HG03469 (cell line): ENCODE data around the gene NFIA.
"Not testable (repeated sequence)": the region's sequence is repeated elsewhere in the genome, so short reads cannot be mapped to it uniquely, and the experiment has no call there.

Experiments
- ATAC-seq: cut with Tn5 transposase; IDR thresholded peaks from one replicate; pipeline ENCODE4 v1.9.1; 2021; ENCODE audit warnings: mild to moderate bottlenecking, moderate library complexity, moderate number of reproducible peaks; ENCODE audit not compliant: unreplicated experiment

The NFIA gene

DNA sequence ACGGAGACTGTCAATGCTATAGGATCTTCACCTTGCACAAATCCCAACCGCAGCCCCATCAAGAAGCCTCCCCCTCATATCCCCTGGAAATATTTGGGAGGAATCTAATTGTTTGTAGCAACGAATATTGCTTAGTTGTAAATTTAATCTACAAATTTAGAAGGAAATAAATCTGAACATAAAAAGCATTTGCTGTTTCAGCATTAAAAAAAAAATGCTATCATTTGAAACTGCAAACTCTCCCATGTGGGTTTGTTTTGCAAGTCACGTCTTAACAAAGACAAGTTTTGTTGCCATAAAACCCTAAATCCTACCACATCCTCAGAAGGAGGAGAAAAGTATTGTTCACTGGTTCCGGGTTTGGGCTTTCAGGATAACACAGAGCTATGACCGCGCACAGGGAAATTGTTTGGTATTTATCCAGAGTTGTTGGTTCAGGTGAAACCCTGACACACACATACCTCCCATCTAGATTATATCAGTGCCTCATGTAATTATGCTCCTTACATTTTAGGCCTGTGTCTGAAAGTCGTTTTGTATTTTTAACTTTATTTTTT lies 363.0 kb downstream of the NFIA start:
- ATAC-seq, result no peak

DNA sequence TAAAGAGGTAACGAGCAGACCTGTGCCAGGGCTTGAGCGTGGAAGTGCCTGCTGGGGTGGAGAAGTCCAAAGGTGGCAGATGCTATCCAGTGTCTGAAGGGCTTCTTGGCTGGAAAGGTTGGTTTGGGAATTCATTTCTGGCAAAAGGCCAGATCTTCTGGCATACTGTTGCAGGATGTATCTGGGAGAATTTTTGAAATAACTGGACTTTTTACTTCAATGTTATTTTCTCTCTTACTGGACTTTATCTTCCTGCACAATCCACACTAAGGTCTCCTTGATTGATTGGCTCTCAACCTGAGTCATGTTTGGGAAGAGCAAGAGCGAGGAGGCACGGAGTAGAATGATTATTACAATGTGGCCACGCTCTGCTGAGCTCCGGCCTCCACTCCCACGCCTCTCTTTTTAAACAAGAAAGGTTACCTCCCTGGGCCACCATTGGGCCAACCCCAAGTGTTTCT lies 364.2 kb downstream of the NFIA start:
- ATAC-seq, result no peak

DNA sequence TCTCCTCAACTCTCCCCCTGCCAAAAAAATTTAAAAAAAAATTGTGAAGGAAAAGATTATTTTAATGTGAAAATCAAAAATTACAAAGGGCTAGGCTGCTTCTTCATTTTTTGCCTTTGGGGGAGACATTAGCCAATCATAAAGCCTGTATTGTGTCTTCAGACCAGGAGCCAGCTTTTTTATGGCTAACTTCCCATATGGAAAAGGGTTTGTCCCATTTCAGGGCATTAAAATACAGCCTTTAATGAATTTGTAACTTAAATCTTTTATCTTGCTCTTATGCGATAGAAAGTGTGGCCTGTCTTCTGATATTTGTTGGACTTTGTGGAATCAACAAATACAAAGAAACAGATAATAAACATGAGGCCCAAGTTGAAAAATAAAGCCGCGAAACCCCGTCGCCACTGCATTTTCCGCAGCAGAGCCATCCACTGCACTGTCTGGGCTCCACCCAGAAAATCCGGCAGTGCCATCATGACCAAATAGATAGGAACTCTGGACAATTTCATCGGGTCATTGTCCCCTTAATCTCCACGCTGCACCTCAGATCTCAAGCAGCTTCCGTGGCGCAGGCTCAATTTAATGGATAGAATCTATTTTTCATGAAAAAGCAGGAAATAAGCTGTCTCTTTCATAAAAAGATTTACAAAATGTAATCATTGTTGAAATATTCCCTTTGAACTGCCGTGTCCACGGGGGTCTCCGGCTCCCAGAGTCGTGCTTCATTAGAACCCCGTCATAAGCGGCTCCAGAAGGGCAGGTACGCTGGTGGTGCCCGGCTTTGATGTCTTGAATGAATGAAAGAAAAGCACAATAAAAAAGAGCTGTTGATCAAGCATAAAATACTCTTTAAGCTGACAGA lies 365.0 kb downstream of the NFIA start:
- no peak for ATAC-seq

DNA sequence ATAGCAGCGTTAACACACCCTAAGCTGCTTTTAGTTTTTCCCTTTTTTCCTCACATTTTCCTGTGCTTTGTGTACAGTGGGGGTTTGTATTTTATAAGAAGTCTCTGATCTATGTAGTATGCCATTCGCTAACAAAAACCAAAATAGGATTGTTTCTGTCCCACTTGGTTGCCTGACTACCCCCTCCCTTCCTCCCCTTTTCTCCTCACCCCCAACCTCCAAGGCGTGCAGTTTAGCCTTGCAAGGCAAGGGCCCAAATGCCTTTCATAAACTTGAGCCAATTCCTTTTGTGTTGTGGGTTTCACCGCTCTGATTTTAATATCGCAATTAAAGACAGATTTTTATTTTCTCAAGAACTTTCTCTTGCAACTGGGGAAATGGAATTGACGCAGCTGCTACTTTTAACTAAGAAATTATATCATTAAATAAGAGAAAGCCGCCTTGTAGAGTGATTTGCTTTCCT lies 365.6 kb downstream of the NFIA start:
- no peak for ATAC-seq

DNA sequence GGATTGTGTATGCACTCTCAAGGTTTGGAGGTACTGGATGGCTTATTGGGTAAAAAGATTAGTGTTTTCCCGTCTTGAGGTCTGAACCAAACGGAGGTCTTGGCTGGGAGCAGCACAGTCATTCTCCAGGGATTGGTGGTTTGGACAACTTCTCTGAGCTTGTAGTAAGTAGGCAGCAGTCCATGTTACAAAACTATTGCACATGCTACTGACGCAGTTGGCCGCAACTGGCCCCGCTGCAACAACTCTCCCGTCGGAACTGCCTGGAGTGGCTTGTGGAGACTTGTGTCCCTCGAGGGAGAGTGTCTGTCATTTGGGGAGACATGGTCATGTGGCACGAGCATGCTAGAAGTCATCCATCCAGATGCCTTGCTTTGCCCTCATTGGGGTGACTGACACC lies 366.6 kb downstream of the NFIA start:
- no peak for ATAC-seq

DNA sequence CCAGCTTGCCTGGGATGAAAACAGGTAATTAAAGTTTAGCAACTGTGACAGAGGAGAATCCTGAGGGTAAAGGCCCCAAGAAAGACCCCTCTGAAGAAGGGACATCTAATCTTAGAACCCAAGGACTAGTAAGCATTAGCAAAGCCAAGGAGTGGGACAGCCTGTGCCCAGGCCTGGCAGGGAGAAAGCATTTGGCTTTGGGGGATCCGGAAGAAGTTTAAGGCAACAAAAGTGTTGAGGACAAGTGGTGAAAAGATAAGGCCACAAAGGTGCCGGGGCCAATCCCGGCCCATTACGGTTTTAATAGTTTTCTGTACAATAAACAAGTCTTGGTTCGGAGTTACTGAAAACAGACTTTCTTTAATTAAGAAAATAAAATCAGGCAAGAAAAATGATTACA lies 367.0 kb downstream of the NFIA start:
- ATAC-seq, result no peak

DNA sequence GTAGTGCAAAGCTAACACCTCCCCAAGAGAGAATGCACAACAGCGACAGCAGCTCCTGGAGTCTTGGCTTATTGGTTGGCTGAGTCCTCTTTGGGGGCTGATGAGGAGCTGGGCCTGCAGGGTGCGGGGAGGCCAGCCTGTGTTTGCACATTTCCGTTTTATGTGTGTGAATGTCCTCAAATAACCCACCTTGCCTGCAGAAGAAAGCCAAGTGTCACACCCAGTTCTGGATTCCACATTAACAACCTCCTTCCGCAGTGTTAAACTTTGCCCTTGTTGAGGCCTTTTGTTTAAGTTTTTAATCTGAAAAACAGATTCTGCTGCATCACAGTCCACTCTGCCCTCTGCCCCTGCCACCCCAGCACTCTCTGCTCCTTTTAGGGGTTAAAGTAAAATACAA lies 368.1 kb downstream of the NFIA start:
- ATAC-seq, result no peak

DNA sequence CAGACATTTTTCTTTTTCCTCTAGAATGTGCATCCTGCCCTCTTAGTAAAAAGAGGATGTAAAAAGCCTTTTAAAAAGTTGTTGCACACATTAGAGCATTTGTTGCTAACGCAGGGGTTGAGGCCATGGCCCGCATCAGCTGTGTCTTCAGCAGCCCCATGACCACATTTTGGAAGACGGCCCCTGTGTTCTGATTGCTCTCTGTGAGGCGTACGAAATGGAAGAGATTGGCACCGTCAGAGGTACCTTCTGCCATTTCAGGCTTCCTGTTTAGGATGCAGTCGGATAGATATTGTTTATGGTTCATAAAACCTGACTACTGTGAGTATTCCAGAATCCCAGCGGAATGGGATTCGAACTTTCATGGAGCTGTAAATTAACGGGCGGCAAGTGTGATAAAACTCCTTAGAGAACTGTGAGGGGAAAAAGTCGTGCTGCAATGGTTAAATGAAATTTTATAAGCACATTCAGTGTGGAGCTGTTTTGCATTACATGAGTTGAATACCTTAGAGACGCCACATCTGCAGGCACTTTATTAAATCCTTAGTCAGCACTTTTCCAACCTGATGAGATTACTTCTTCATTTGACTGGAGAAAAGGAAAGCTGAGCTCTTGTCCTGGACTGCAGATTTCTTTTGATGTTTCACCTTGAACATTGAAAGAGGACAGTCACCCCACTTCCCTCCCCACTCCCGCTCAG lies 368.7 kb downstream of the NFIA start:
- ATAC-seq, result no peak

DNA sequence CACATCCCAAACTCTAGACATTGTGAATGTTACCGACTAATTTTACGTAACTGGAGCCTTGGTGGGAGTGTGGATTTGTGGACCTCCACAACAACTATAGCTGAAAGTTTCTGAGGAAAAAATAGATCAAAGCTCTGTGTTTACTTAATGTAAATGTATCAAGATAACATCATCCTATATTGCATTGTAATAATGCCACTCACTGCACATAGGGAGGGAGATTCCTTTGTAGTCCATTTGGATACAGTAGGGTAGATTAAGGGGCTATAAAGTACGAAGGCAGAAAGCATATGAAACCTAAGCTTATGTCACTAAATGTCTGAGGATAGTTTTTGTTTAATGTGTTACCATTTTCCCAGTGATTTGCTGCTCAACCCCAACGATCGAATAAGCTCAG lies 369.2 kb downstream of the NFIA start:
- no peak for ATAC-seq

DNA sequence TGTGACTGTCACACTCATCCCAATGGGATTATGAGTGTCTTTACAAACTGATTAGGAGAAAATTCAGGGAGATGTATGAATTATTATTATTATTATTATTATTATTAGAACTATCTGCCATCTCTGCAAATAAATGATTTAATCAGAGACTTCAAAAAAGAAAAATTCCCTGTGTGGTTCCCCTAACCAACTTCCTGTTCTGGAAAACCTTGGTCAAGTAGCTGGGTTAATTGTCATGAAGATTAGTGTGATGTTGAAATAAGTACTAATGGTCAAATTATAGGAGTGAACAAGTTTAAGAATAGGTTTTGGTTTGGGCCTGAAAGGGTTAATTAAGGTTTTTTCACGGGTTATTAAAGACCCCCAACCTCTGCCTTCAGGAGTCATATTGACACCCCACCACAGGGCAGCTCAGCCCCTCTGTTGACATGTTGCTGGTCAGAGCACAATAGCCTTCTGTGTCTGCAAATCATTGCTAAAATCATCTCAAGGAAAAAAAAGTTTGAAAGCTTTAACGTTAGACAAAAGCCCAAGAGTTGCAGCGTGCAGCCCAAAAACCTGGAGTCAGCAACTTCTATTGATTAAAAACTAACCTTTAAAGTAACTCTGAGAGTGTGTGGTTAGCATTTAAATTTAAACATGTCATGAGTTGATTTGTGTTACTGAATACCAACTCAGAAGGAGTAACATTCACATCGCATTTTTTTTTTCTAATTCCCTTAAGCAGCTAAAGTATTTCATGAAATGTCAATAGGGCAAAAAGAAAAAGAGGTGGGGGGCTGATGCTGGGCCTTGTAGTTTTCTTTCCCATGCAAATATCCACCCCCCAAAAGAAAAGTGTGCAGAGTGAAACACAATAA lies 370.0 kb downstream of the NFIA start:
- ATAC-seq, result no peak

DNA sequence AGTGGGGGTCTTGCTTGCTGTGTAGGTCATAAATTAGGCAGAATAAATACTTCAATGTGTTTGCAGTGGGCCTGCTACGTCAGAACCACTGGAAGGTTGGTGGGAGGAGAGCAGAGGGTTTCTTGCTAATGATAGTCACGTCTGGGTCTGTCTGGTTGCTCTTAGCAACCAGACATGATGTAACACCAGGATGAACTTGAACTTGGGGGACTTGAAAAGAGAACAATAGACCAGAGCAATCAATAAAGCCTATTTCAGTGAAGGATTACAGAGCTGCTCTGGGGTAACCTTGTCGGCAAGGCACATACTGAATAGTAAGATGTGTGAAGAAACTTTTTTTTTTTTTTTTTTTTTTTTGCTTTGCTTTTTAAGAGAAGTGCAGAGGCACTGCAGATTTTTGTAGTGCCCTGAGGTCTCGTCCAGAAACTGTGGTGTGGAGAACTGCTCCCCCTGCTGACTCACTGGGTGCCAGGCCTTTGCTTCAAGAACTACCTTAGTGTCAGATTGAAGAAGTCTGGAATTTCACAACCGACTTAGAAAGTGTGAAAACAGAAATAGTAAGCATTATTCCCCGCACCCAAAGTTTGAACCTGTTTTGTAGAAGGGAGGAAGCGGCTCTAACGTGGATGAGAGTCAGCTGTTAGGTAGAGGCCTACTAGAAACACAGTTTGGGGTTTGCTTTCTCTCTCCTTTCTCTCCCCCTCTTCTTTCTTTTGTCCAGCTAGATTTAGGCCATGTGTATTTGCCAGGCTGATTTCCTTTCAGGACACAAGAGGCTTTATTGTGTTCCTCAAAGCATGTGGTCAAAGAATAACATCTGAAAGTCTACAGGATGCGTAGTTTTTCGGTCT lies 371.0 kb downstream of the NFIA start:
- ATAC-seq, result peak; percentile 64

DNA sequence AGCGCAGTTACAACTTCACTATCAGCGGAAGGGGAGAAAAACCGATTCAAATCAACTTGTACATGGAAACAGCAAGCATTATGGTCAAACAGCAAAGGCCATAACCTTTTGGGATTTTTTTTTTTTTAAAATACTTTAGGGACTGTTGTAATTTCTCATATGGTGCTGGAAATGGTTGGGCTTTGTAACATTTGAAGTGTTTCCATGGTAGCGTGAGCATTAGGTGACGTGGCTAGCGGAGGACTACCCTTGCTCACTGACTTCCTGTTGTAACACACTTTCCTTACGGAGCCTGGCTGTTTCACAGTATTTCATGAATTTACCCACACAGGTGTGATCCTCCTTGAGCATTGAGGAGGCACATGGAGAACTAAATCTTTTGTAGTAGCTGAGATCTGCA lies 373.0 kb downstream of the NFIA start:
- no peak for ATAC-seq

DNA sequence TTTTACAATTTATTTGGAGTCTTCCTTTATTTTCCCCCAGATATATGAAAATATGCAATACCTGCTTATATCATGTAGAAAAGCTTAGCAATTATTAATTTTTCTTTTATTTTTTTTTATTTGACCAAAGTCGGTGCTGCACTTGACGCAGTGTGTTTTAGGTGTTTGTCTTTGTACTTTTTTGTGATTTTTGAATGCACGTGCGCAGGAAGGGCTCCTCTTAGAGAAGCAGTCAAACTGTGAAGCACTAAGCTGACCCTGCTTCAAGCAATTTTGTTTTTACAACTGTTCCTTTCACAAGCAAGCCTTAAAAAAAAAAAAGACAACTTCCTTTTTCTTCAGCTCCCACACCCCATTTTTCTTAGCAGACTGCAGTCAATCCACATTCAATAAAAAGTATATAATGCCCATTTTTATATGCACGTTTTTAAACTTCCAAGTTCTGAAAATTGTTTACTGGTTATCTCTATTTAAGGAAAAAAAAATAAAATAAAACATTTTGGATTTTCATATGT lies 375.2 kb downstream of the NFIA start:
- ATAC-seq, result no peak

DNA sequence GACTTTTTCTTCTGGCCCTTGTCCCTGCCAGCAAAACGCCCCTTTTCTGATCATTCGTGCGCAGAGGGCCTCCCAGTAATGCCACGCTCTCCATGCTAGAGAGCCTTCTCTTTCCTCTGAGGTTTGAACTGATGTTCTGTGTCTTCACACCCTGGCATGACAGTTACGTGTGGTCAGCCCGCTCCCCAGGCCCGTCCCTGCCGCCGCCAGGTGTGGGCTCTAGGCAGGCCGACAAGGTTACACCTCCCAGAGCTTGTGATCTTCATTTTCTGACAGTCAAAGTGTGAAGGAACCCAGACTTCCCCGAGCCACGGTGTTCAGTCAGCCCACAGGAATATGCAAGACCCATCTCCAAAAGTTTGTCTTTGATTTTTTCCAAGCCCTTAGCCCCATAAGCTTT lies 377.0 kb downstream of the NFIA start:
- no peak for ATAC-seq

DNA sequence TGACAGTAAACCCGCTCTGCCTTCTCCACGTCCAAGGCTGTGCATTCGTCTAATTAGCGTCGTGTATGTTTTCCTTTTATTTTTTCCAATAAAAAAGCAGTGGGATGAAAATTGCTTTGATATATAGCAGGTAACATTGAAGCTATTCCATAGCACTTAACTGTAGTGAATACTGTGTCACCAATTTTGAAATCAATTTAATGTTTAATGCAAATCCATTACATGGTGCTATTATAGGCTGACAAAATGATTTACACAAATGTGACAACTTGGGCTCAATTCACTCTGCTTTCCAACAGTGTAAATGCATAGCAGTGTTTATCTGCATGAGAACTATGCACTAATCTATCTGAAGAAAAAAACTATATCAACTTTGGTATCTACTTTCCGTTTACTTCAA lies 377.8 kb downstream of the NFIA start:
- ATAC-seq, result no peak

DNA sequence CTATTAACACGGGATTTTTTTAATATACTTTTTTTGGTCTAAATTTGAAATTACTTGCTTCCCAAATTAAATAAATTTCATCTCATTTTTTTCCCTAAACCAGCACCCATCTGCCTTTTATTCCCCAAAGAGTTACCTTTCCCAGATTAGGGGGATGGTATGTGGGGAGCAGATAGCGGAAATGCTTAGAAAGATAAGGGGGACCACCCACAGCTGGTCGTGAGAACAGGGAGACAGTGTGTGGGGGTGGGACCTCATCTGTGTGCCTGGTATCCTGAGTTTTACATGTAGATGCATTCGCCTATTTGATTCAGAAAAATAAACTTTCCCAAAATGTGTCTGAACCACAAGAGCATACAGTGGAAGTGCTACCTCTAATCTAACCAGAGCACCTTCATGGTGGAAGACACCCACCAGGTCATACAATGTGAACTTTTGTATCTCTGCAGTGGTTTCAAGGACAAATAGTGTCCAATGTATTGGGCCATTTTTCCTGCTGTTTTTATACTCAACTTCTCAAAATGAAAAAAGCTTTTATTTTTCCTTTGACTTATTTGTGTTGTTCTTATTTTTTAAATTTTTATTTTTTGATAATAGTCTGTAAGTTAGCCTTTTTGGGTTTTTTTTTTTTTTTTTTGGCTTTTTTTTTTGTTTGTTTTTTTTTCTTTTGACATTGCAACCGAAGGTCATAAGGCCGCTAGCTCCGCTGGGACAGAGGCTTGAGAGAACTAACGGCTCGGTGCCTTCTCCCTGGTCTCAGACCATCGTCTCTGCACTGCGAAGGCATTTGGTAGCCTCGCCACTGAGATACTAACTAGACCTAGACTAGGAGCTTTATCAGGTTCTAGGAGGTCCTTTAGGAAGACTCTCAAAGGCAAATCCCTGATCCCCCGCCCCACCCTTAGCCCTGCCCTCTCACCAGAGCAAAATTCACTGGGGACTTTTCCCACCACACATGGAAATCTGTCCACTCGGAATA lies 379.3 kb downstream of the NFIA start:
- no peak for ATAC-seq

DNA sequence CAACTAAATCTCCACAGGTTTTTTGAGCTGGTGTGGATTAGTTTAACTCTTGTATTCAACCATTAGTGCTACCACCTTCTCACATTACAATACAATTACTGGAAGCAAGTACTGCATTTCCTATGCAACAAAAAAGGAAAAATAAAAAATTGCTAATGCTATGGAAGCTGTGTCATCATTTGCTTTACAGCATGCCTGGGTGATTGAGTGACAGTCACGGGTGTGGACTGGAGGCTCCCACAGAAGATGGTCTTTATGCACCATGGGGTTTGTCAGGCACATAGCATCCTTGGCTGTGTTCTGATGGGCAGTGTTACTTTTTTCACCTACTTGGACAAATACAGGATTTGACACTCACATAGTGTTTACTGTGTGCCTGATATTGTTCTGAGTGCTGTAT lies 380.3 kb downstream of the NFIA start:
- no peak for ATAC-seq

DNA sequence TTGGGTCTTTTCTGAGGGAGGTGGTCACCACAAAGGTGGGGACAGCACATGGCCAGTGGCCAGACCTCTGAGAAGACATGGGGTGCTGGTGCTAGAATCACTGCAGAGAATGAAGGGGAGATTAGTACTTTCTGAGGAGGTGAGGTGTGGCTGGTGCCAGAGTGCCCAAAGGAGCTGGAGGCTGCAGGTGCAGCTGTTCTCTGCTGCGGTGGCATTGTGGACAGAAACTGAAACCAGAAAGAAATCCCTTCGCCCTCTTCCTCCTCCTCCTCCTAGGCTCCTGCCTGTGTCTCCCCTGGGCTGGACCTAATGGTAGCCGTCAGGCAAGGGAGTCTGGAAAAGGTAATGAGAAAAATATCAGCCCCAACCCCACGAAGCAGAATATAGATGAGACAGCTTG lies 380.9 kb downstream of the NFIA start:
- no peak for ATAC-seq

DNA sequence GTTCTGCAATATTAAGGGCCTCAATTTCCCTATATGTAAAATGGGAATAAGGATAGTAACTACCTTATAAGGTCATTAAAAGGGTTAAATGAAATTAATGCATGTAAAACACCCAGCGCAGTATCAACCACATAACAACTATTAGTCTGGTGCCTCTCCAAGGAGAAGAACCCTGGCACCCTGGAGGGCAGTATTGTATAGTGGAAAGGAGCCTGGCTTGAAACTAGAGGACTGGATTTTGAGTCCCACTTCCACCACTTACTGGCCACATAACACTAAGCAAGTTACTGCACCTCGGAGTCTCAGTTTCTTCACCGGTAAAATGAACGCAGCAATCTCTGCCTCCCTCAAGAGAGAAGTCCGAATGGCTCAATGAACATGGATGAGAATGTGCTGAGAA lies 385.5 kb downstream of the NFIA start:
- not testable (repeated sequence) for ATAC-seq
